Putamen (tissue), 1 donor: Measurements from ENCODE around the gene PRDM8.
"Not testable (repeated sequence)": the region's sequence is repeated elsewhere in the genome, so short reads cannot be mapped to it uniquely, and the experiment has no call there.

ENCODE experiments used
- DNase-seq: peaks from one replicate; pipeline ENCODE4 v3.0.0-alpha.2; 2016; ENCODE audit warnings: low spot score

The PRDM8 gene

GRCh38 chr4:80196922-80197573 is at the start of gene PRDM8:
Gene PRDM8, plus strand, starts transcription at chr4:80197503. Its CDS starts 2,578 bp downstream, at chr4:80200081.
- peak; percentile 85 for DNase-seq

GRCh38 chr4:80150387-80151180 is 46.7 kb upstream of the PRDM8 start:
- DNase-seq = no peak

- DNase-seq = no peak
Measured at GRCh38 chr4:80151981-80152380, 45.3 kb upstream of the PRDM8 start.

GRCh38 chr4:80153874-80154544 is 43.3 kb upstream of the PRDM8 start:
- no peak for DNase-seq

- DNase-seq = no peak
Measured at GRCh38 chr4:80154545-80154933, 42.8 kb upstream of the PRDM8 start.

GRCh38 chr4:80155316-80155982 is 41.9 kb upstream of the PRDM8 start:
- no peak for DNase-seq

- no peak for DNase-seq
Measured at GRCh38 chr4:80156410-80156809, 40.9 kb upstream of the PRDM8 start.

GRCh38 chr4:80161413-80162058 is 35.8 kb upstream of the PRDM8 start:
- no peak for DNase-seq

GRCh38 chr4:80162418-80162817 is 34.9 kb upstream of the PRDM8 start:
- no peak for DNase-seq

- no peak for DNase-seq
Measured at GRCh38 chr4:80165855-80166254, 31.4 kb upstream of the PRDM8 start.

- no peak for DNase-seq
Measured at GRCh38 chr4:80171251-80171650, 26.1 kb upstream of the PRDM8 start.

GRCh38 chr4:80171656-80172055 is 25.6 kb upstream of the PRDM8 start:
- no peak for DNase-seq

GRCh38 chr4:80172203-80172602 is 25.1 kb upstream of the PRDM8 start:
- DNase-seq = no peak

GRCh38 chr4:80173401-80173800 is 23.9 kb upstream of the PRDM8 start:
- no peak for DNase-seq

GRCh38 chr4:80173841-80174240 is 23.5 kb upstream of the PRDM8 start:
- DNase-seq = no peak

GRCh38 chr4:80177793-80178192 is 19.5 kb upstream of the PRDM8 start:
- not testable (repeated sequence) for DNase-seq

GRCh38 chr4:80178964-80179363 is 18.3 kb upstream of the PRDM8 start:
- DNase-seq = no peak

- DNase-seq = no peak
Measured at GRCh38 chr4:80179637-80180161, 17.6 kb upstream of the PRDM8 start.

GRCh38 chr4:80180743-80181142 is 16.6 kb upstream of the PRDM8 start:
- DNase-seq = no peak

- no peak for DNase-seq
Measured at GRCh38 chr4:80182237-80182866, 15.0 kb upstream of the PRDM8 start.
